C4-2B (cell line): ENCODE data around the gene SEPHS1.

Experiments
- ZFX ChIP-seq: fragments of 450-650 bp; IDR thresholded peaks from 2 replicates; pipeline ENCODE4 v1.6.1; 2017
- TF ChIP-seq, protein P1 (sequence below): fragments of 450-650 bp; conservative IDR thresholded peaks from 2 replicates; pipeline ENCODE4 v1.5.1; 2017; ENCODE audit warnings: mild to moderate bottlenecking

DNA sequence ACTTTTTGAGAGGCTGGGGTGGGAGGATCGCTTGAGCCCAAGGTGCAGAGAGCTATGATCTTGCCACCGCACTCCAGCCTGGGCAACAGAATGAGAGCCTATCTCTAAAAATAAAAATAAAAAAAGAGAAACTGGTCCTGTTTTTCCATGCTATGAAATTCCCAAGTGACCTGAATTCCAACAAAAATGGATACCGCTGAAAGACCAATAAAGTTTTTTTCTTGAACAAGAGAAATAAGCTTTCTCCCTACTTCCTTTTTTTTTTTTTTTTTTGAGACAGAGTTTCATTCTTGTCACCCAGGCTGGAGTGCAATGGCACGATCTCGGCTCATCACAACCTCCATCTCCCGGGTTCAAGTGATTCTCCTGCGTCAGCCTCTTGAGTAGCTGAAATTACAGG is 12.5 kb upstream of the SEPHS1 start:
- TF ChIP-seq, protein P1, sequence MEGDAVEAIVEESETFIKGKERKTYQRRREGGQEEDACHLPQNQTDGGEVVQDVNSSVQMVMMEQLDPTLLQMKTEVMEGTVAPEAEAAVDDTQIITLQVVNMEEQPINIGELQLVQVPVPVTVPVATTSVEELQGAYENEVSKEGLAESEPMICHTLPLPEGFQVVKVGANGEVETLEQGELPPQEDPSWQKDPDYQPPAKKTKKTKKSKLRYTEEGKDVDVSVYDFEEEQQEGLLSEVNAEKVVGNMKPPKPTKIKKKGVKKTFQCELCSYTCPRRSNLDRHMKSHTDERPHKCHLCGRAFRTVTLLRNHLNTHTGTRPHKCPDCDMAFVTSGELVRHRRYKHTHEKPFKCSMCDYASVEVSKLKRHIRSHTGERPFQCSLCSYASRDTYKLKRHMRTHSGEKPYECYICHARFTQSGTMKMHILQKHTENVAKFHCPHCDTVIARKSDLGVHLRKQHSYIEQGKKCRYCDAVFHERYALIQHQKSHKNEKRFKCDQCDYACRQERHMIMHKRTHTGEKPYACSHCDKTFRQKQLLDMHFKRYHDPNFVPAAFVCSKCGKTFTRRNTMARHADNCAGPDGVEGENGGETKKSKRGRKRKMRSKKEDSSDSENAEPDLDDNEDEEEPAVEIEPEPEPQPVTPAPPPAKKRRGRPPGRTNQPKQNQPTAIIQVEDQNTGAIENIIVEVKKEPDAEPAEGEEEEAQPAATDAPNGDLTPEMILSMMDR, result no peak
- no peak for TF ChIP-seq ZFX
